NCI-H1105 (cell line): ENCODE data around the gene FSIP1.

Experiments
- DNase-seq: peaks from one replicate; lab custom pipeline; 2025; lab: John Stamatoyannopoulos, UW

Gene FSIP1

DNA sequence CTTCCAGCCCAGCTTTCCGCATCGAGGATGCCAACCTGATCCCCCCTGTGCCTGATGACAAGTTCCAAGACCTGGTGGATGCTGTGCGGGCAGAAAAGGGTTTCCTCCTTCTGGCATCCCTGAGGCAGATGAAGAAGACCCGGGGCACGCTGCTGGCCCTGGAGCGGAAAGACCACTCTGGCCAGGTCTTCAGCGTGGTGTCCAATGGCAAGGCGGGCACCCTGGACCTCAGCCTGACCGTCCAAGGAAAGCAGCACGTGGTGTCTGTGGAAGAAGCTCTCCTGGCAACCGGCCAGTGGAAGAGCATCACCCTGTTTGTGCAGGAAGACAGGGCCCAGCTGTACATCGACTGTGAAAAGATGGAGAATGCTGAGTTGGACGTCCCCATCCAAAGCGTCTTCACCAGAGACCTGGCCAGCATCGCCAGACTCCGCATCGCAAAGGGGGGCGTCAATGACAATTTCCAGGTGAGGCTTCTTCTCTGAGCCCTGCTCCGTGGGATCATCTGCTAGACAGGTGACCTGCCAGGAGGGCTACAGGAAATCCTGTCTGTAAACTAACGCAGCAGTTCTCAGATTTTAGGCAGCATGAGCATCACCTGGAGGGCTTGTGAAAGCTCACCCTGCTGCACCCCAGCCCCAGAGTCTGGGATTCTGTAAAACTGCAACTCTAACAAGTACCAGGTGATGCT lies 200.2 kb downstream of the FSIP1 start:
- DNase-seq = no peak

GRCh38 chr15:39581793-39582285 lies 200.8 kb downstream of the FSIP1 start:
- DNase-seq = no peak

GRCh38 chr15:39581242-39581792 lies 201.3 kb downstream of the FSIP1 start:
- no peak for DNase-seq

- no peak for DNase-seq
These were observed 202.0 kb downstream of the FSIP1 start, which contains the start of gene THBS1 for GRCh38 chr15:39580485-39581241. Gene THBS1, plus strand, starts transcription at chr15:39581079. Its CDS starts 779 bp downstream, at chr15:39581858.

DNA sequence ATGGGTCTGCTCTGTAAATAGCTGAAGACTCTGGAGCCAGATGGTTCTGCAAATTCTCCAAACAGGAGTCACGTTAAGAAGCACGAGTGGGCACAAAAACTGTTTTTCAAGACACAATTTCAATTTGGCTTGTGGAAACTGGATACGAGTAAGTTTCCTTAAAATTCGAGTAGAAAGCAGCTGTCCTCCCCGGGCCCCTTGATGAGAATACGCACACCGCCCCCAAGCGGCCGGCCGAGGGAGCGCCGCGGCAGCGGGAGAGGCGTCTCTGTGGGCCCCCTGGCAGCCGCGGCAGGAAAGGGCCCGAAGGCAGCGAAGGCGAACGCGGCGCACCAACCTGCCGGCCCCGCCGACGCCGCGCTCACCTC lies 202.5 kb downstream of the FSIP1 start:
- DNase-seq = peak; percentile 64

DNA sequence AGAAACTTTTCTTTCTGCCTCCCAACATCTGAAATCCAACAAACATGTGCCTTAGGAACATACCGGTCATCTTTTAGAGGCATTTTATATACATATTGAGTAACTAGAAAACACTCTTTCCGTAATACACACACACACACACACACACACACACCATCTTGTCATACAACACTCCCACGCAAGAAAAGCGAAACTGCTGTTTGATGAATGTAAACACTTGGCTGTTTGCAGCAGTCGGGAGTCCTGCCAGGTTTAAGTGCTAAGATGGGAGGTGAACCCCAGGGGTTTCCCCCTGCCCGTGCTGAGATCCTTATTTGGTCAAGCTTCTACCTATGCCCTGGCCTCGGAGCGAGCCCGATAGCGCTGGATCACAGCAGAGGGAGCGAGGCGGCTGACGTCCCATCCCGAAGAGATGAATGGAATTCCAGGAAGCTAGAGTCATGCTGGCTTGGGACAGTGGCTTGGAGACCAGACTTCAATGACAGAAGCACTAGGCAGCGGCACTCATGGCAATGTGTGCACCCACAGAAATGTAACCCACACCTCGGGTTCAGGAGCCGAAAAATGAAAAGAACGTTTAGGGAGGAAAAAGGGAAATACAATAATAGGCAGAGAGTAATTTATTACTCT lies 203.0 kb downstream of the FSIP1 start:
- DNase-seq = no peak

DNA sequence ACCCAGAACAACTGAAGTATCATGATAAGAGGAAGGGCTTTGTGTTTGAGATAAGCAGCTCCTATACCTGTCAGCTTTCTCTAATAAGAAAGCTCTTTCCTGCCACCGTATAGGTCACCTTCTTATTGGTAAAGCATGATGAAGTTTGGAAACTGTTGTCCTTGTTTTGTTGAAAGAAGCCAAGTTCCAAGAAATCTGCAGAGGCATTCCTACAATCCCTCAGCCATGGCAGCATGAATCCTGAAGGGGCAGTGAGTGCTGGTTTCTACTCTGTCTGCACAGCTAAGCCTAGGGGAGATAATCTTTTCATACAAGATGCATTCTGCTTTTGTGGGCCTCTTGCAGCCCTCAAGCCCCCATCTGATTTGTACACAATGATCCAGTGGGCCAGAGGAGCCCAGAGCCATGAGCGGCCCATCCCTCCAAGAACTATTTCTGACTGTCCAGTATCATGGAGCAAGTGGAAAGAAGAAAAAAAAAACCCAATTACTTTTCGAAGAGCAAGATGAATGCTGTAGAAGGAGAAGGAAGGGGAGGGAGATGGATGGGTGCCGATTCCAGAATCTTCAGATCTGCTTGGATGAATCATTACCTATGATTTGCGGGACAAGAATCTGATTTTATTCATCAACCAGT lies 203.7 kb downstream of the FSIP1 start:
- DNase-seq = no peak

DNA sequence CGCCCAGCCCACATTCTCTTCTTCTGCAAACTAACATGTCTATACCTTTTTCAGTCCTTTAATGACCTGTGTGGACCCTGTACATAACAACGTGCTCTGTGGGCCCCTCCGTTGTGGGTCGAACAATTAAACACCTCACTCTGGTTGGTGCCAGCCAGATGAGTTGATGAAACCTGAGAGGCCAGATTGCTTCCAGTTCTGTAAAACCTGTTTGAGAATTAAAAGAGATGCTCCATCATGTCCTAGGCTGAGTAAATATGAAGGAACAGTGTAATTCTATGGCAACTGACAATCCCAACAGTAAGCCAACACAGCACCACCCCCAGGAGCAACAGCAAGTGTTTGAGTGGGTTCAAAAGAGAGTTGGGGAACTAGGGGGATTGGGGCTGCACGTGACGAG lies 207.5 kb downstream of the FSIP1 start:
- DNase-seq = no peak

DNA sequence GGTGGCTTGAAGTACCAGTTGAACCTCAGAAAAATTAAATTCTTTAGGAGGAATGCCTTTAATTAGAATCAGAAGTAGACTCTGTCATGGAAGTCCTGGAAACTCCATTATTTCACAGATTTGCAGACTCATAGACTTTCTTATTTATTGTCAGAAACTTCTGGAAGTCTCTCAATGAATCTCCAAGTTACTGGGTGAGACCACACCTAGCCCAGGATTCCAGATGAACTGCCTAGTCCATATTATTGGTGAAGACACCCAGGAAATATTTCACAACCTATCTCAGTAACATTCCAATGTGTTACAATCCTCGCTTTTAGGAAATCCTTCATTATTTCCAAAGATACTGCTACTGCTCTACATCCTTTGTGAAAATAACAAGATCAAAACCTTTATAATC lies 208.2 kb downstream of the FSIP1 start:
- no peak for DNase-seq

DNA sequence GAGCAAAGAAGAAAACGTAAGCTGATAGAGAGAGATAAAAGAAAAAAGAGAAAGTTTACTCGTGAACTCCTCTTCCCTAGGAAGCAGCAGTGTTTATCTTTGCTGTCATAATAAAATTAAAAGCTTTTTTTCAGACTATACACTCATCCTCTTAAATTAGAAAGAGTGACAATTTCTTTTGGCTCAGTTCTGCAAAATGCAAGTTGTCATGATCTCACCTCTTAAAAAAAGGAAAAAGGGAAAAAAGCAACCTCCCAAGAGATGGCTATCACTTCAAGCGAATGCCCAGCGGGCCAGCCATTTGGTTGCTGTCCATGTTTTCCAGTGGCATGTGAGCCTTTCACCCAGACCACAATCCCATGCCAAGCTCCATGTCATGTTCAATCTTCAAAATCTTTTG lies 208.8 kb downstream of the FSIP1 start:
- no peak for DNase-seq

- no peak for DNase-seq
These were observed 209.4 kb downstream of the FSIP1 start for GRCh38 chr15:39573287-39573686.

DNA sequence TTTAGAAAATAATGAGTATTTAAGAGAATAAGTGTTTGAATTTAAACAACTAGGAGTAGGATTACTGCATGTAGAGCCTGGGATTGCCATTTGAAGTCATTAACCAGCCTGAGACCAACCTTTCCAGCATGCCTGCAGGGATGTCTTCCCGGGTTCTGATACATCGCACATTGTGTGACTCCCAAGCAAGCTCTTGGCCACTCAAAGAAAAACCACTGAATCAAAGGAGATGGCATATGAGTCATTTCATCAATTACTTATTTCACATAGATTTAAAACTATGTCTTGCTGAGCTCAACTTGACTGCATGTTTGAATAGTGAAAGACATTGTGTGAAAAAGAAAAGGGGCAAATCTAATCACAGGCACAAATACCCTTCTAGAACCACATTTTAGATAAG lies 216.8 kb downstream of the FSIP1 start:
- no peak for DNase-seq

- DNase-seq = no peak
These were observed 217.5 kb downstream of the FSIP1 start for GRCh38 chr15:39564972-39565665.

DNA sequence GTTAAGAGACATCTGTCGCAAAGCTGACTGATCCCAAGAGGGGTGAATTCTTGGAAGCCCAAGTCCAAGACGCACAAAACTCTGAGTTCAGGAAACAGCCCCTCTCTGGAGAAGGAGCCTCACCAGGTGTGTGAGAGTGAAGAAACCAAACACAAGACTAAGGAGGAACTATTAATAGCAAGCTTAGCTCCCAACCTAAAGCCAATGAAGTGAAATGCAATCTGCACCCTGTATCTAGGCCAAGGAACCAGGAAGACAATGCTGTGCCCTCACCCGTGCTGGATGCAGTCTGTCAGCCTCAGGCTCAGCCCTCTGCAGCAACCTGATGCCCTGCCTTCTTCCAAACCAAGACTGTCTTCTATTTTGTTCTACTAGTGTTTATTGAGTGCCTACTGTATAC lies 224.2 kb downstream of the FSIP1 start:
- no peak for DNase-seq

DNA sequence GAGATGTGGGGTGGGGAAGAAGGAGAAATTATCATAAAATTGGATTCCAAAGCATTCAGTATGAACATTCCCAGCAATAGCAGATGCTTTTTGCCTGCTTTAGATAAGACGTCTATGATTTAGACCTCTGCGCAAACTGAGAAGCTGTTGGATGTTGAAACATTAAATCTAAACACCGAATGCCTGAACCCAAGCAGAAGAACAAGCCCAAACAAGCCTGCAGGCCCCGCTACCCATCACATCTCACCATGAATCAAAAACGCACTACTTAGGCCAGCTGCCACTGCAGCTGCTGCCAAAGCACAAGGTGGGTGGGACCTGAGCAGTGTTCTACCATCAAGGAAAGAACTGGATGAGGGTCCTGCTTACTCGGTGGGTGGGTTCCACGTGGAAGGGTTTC lies 226.2 kb downstream of the FSIP1 start:
- peak; percentile 31 for DNase-seq

DNA sequence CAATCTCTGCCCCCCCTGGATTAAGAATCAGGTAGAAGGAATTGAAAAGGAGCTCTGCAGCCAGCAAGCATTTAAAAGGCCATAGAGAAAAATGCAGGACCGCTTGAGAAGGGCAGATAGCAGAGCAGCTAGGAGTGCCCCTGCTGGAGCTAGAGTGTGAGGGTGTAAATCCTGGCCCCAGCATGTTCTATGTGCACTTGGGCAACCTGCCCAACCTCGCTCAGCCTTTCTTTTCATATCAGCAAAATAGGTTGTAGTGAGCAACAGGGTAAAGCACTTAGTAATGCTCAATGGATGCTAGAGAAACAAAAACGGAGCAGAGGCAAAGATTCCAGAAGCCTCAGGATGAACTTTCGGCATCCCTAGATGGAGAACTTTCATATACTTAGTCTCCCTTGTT lies 226.8 kb downstream of the FSIP1 start:
- DNase-seq = no peak

- no peak for DNase-seq
These were observed 227.8 kb downstream of the FSIP1 start for GRCh38 chr15:39554746-39555387.

DNA sequence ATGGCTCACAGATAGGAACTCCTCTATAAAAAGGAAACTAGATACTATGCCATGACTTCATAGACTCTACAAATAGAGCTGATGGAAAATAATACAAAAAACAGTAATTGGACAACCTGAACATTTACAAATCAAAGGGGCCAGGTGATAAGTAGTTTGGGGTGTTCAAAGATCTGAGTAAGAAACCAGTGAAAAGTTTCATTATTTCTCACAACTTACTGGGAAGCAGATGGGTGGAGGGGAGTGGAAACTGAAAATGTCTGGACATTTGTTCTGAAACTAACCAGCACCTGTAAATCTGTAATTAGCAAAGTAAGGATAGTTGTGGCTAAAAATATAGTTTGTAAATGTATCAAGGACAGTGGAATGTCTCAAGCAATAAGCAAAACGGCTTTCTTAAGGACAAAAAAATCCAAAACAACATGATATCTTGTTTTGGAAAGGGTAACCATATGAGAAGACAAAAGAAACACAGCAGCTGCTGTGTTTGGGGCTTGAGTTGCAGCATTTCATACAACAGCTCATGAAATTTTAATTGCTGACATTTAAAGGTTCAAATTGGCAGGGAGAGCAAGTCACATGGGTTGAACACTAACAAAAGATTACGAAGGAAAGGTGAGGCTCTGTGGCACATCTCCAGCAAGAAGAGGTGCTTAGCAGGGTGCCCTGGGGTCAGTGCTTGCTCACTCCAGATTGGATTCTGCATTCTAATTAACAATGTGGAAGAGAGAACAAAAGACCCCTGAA lies 228.5 kb downstream of the FSIP1 start:
- peak; percentile 81 for DNase-seq

DNA sequence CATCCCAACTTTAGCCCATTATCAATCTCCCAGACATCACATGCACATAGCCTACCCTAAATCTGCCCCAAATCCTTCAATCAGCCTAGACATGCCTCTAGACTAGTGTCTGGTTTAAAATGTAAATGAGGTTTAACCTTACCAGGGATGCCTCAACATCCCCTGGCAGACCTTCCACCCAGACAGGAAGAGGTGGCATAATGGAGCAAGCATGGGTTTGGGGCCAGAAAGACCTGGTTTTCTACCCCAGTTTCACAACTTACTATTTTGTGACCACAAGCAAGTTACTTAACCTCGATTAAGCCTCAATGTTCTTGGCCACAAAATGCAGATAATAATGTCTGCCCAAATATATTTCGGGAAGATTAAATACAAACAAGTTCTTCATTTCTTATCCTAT lies 230.1 kb downstream of the FSIP1 start:
- DNase-seq = no peak

DNA sequence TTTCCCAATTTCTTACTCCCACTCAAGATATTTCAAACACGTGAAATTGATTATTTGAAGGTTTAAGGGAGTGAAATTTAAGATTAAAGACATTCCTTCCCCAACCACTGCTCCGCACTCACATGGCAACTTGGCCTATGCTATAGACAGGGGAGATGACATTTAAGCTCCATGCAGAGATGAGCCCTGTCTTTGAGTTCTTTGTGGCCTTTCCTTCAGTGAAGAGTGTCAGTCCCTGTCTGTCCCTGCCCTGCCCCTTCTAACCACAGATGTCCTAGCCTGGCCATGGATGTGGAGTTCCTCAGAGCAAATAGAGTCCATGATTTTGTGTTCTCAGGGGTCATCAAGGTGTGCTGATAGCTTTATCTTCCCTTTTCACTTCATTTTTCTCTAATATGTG lies 231.2 kb downstream of the FSIP1 start:
- DNase-seq = no peak
